H1 (cell line): Measurements from ENCODE around the gene SH3RF3. TPM values are rescaled to one million over a fixed set of nuclear protein-coding genes. Genes with fewer than 3 reads are reported as not detected.

Experiments
- CTCF ChIA-PET: fragments of 300-600 bp; sonication (Branson Sonifier 250); formaldehyde crosslinking; loops from one replicate; lab custom pipeline; 2021; ENCODE audit not compliant: partially characterized antibody; lab: Charles Lee
- POLR2A ChIA-PET: fragments of 300-600 bp; sonication (Branson Sonifier 250); formaldehyde crosslinking; loops from one replicate; lab custom pipeline; 2021; ENCODE audit warnings: inconsistent platforms; ENCODE audit not compliant: partially characterized antibody; lab: Charles Lee
- DNase-seq, 2 experiments: peaks; one replicate each; pipeline versions ENCODE4 v3.0.0 to v3.0.0-alpha.2; 2010 to 2022; ENCODE audit warnings: low spot score in 2 of 2, low read depth in 1 of 2, mixed read lengths in 1 of 2
- FAIRE-seq: peaks from 2 replicates; lab custom pipeline; 2011; peaks lifted over from hg19 to GRCh38; lab: Jason Lieb, UNC
- H2AFZ ChIP-seq: 2 replicates; pipeline ENCODE4 v1.8.1; 2012; ENCODE audit warnings: low read length, inconsistent platforms
- H2AK5ac ChIP-seq: 2 replicates; pipeline ENCODE4 v1.6.1; 2013; ENCODE audit warnings: low read depth, low read length
- H2BK120ac ChIP-seq: replicated peaks from 2 replicates; pipeline ENCODE3; 2013; ENCODE audit warnings: low read depth, low read length, inconsistent platforms
- H2BK12ac ChIP-seq: 2 replicates; pipeline ENCODE4 v1.6.1; 2013; ENCODE audit warnings: low read depth, low read length
- H2BK15ac ChIP-seq: 2 replicates; pipeline ENCODE4 v1.6.1; 2013; ENCODE audit warnings: low read length
- H2BK20ac ChIP-seq: 2 replicates; pipeline ENCODE4 v1.6.1; 2013; ENCODE audit warnings: low read length
- H2BK5ac ChIP-seq: 2 replicates; pipeline ENCODE4 v1.6.1; 2013; ENCODE audit warnings: low read depth, low read length
- H3K14ac ChIP-seq: 2 replicates; pipeline ENCODE4 v1.6.1; 2013; ENCODE audit warnings: inconsistent platforms; ENCODE audit not compliant: insufficient read length
- H3K18ac ChIP-seq: 2 replicates; pipeline ENCODE4 v1.6.1; 2013; ENCODE audit warnings: low read length; ENCODE audit errors: extremely low read depth
- H3K23ac ChIP-seq: 2 replicates; pipeline ENCODE4 v1.6.1; 2013; ENCODE audit warnings: inconsistent platforms; ENCODE audit not compliant: insufficient read length
- H3K23me2 ChIP-seq: 2 replicates; pipeline ENCODE4 v1.6.1; 2013; ENCODE audit warnings: low read depth, low read length
- H3K27ac ChIP-seq: 2 replicates; pipeline ENCODE4 v1.6.1; 2011; ENCODE audit warnings: low read depth, low read length, inconsistent platforms
- H3K27me3 ChIP-seq, 4 experiments: replicated peaks in 1 of 4; 1 replicate in 1 of 4; 2 replicates in 3 of 4; pipeline versions ENCODE4 v1.6.1 to v1.8.1; 2011 to 2013; ENCODE audit warnings: low read length in 3 of 4, mild to moderate bottlenecking in 3 of 4, inconsistent platforms in 2 of 4, mixed read lengths in 2 of 4, moderate library complexity in 1 of 4; ENCODE audit not compliant: control insufficient read depth in 3 of 4, insufficient read depth in 3 of 4; ENCODE audit errors: extremely low read depth in 1 of 4
- H3K36me3 ChIP-seq, 4 experiments: 2 replicates each; pipeline versions ENCODE4 v1.6.1 to v1.8.1; 2011 to 2013; ENCODE audit warnings: mild to moderate bottlenecking in 4 of 4, low read length in 3 of 4, moderate library complexity in 2 of 4, control low read depth in 1 of 4, inconsistent platforms in 1 of 4; ENCODE audit not compliant: insufficient read depth in 4 of 4, control insufficient read depth in 2 of 4
- H3K4ac ChIP-seq: replicated peaks from 2 replicates; pipeline ENCODE3; 2013; ENCODE audit warnings: low read length, low read depth, mixed read lengths, inconsistent platforms; ENCODE audit not compliant: insufficient read length
- H3K4me1 ChIP-seq, 4 experiments: replicated peaks in 1 of 4; 1 replicate in 1 of 4; 2 replicates in 3 of 4; pipeline versions ENCODE4 v1.6.1 to v1.8.1; 2011 to 2013; ENCODE audit warnings: low read length in 3 of 4, inconsistent platforms in 2 of 4, mixed read lengths in 1 of 4; ENCODE audit not compliant: insufficient read depth in 4 of 4, control insufficient read depth in 3 of 4
- H3K4me2 ChIP-seq, 2 experiments: 2 replicates each; pipeline versions ENCODE4 v1.6.1 to v1.8.1; 2011 to 2013; ENCODE audit warnings: low read depth in 2 of 2, low read length in 2 of 2, control low read depth in 1 of 2, inconsistent platforms in 1 of 2, mild to moderate bottlenecking in 1 of 2; ENCODE audit not compliant: insufficient read depth in 1 of 2
- H3K4me3 ChIP-seq, 4 experiments: fragments of 200-600, 300-600 bp in 1 of 4; sonication (generic), shearing (Covaris generic), sonication (Bioruptor Twin) in 1 of 4; 2 replicates each; pipeline versions ENCODE4 v1.5.1 to v1.8.1; 2011 to 2016; ENCODE audit warnings: low read length in 4 of 4, low read depth in 3 of 4, control low read depth in 2 of 4, inconsistent platforms in 2 of 4, mild to moderate bottlenecking in 2 of 4, mixed read lengths in 1 of 4, moderate library complexity in 1 of 4; ENCODE audit not compliant: insufficient read depth in 2 of 4; ENCODE audit errors: extremely low read depth in 1 of 4
- H3K56ac ChIP-seq: replicated peaks from 2 replicates; pipeline ENCODE3; 2013; ENCODE audit warnings: low read depth, mild to moderate bottlenecking, mixed read lengths, low read length, inconsistent platforms; ENCODE audit not compliant: insufficient read length
- H3K79me1 ChIP-seq: 2 replicates; pipeline ENCODE4 v1.6.1; 2013; ENCODE audit warnings: low read depth, low read length, control low read depth
- H3K79me2 ChIP-seq, 2 experiments: 2 replicates each; pipeline versions ENCODE4 v1.6.1 to v1.8.1; 2012 to 2013; ENCODE audit warnings: low read length in 2 of 2, mild to moderate bottlenecking in 2 of 2, inconsistent platforms in 1 of 2; ENCODE audit not compliant: insufficient read depth in 2 of 2, control insufficient read depth in 1 of 2
- H3K9ac ChIP-seq, 4 experiments: replicated peaks in 1 of 4; 1 replicate in 1 of 4; 2 replicates in 3 of 4; pipeline versions ENCODE4 v1.6.1 to v1.8.1; 2011 to 2013; ENCODE audit warnings: low read depth in 3 of 4, low read length in 3 of 4, control low read depth in 2 of 4, mild to moderate bottlenecking in 2 of 4, moderate library complexity in 2 of 4, inconsistent platforms in 1 of 4; ENCODE audit errors: extremely low read depth in 1 of 4
- H3K9me3 ChIP-seq, 2 experiments: 2 replicates each; pipeline versions ENCODE4 v1.6.1 to v1.8.1; 2012 to 2013; ENCODE audit warnings: mild to moderate bottlenecking in 2 of 2, moderate library complexity in 2 of 2, control low read depth in 1 of 2, inconsistent platforms in 1 of 2, low read depth in 1 of 2, low read length in 1 of 2, mixed read lengths in 1 of 2; ENCODE audit not compliant: insufficient read depth in 2 of 2
- H4K20me1 ChIP-seq, 2 experiments: replicated peaks in 1 of 2; 2 replicates each; pipeline versions ENCODE3 to v1.8.1; 2011 to 2013; ENCODE audit warnings: inconsistent platforms in 2 of 2, low read length in 2 of 2, mild to moderate bottlenecking in 1 of 2; ENCODE audit not compliant: insufficient read depth in 2 of 2, control insufficient read depth in 1 of 2
- H4K5ac ChIP-seq: 2 replicates; pipeline ENCODE4 v1.6.1; 2013; ENCODE audit warnings: low read length, low read depth, mixed read lengths, inconsistent platforms; ENCODE audit not compliant: insufficient read length
- H4K8ac ChIP-seq: 2 replicates; pipeline ENCODE4 v1.8.0; 2013; ENCODE audit warnings: mild to moderate bottlenecking, moderate library complexity, low read length, inconsistent platforms; ENCODE audit not compliant: insufficient read depth; ENCODE audit errors: extremely low read depth
- H4K91ac ChIP-seq: replicated peaks from 2 replicates; pipeline ENCODE3; 2013; ENCODE audit warnings: low read length, mixed read lengths, inconsistent platforms; ENCODE audit not compliant: insufficient read length
- CBX5 ChIP-seq: fragments of 300-800, 300-1000 bp; sonication (generic); IDR thresholded peaks from 2 replicates; pipeline ENCODE4 v1.7.1; 2016; ENCODE audit warnings: antibody characterized with exemption, low read length, low read depth
- CEBPB ChIP-seq: IDR thresholded peaks from 2 replicates; pipeline ENCODE4 v1.6.1; 2012; ENCODE audit warnings: low read depth, low read length
- CHD1 ChIP-seq: IDR thresholded peaks from 2 replicates; pipeline ENCODE4 v1.6.1; 2012; ENCODE audit warnings: low read depth, low read length, improper control_type of control experiment
- FOSL1 ChIP-seq: IDR thresholded peaks from 2 replicates; pipeline ENCODE4 v1.6.1; 2011; ENCODE audit warnings: mild to moderate bottlenecking, low read depth, low read length, moderate library complexity; ENCODE audit not compliant: insufficient read depth
- KDM4A ChIP-seq: IDR thresholded peaks from one replicate; pipeline ENCODE4 v1.7.1; 2012; ENCODE audit warnings: low read depth, mild to moderate bottlenecking, moderate library complexity, low read length, inconsistent platforms; ENCODE audit not compliant: severe bottlenecking
- SAP30 ChIP-seq: fragments of 300-600 bp; sonication (generic); IDR thresholded peaks from 2 replicates; pipeline ENCODE4 v1.7.1; 2012; ENCODE audit warnings: low read length, moderate library complexity, mild to moderate bottlenecking, inconsistent platforms; ENCODE audit not compliant: insufficient read depth, insufficient replicate concordance
- SRF ChIP-seq: IDR thresholded peaks from 2 replicates; pipeline ENCODE4 v1.6.1; 2011; ENCODE audit warnings: mild to moderate bottlenecking, low read depth, low read length, moderate library complexity
- TBP ChIP-seq: IDR thresholded peaks from 2 replicates; pipeline ENCODE4 v1.6.1; 2011; ENCODE audit warnings: low read depth, low read length, improper control_type of control experiment
- WGBS, 2 experiments: shearing (Covaris generic) in 1 of 2; methylation state at CpG; one replicate each; pipeline versions ENCODE4 v1.1.6 to v1.1.7; 2013 to 2015; ENCODE audit warnings: low lambda C conversion rate in 2 of 2, mixed read lengths in 2 of 2, inconsistent platforms in 1 of 2, low coverage in 1 of 2, missing lambda C conversion rate in 1 of 2; ENCODE audit not compliant: insufficient replicate concordance in 2 of 2, insufficient coverage in 1 of 2, insufficient read length in 1 of 2; ENCODE audit errors: extremely low coverage in 1 of 2, missing lambda C conversion rate in 1 of 2; 5-methylcytosine and 5-hydroxymethylcytosine counted together
- polyA plus RNA-seq, 7 experiments: library from polyadenylated mRNA; depleted of rRNA in 3 of 7; stranded (reverse) in 5 of 7; unstranded in 2 of 7; fragments of >200 nt in 5 of 7; fragments of 200-250 nt in 2 of 7; gene quantifications; 1 replicate in 5 of 7; 2 replicates in 1 of 7; 4 replicates in 1 of 7; pipeline versions ENCODE4 v1.2.1 to v1.2.3, GENCODE V29; 2011 to 2013; ENCODE audit warnings: missing spikeins in 2 of 7, mixed read lengths in 2 of 7
- total RNA-seq: library from RNA; stranded (reverse); fragmentation: NEBNext Ultra II Directional; extraction: Animal tissue kit (Norgen Biotek cat#: 25700); gene quantifications from 2 replicates; pipeline ENCODE4 v1.2.1, GENCODE V29; 2021

SH3RF3 gene
- total and polyA plus RNA-seq, 2 of the 8 experiments (the other 6 are each of a cell fraction or from before 2014, with no cell fraction given): 0.11 to 0.65 TPM

DNA sequence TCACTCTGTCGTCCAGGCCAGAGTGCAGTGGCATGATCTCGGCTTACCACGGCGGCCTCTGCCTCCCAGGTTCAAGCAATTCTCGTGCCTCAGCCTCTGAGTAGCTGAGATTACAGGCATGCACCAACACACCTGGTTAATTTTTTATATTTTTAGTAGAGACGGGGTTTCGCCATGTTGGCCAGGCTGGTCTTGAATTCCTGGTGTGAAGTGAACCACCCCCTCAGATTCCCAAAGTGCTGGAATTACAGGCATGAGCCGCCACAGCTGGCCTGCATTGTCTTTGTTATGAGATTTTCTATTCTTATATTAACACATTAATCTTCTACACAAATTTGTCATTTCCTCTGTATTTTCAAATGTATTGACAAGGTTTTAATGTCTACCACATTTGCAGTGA, 409.5 kb downstream of the SH3RF3 start:
- no peak overlapping the region for H3K56ac ChIP-seq
- DNase-seq (no peak), FAIRE-seq (no peak)
- no peaks in the 10 kb centered on the region for H3K23me2 ChIP-seq
- no peak overlapping the region for H3K18ac ChIP-seq
- CTCF ChIA-PET: no interaction called here
- H3K14ac ChIP-seq: no peak overlapping the region
- H3K4me3 ChIP-seq: no peak overlapping the region
- no peak overlapping the region for H4K5ac ChIP-seq
- H3K27ac ChIP-seq: no peak overlapping the region
- H3K9me3 ChIP-seq: peaks cover 0 to 9% of the 10 kb centered on the region in 2 experiments; a peak in 2 of 4 replicates
- H2AK5ac ChIP-seq: no peak overlapping the region
- no peaks in the 10 kb centered on the region for H3K36me3 ChIP-seq
- TF ChIP-seq CEBPB: no peak
- no peak for TF ChIP-seq TBP
- TF ChIP-seq CBX5: no peak
- TF ChIP-seq SAP30: no peak
- no peak for TF ChIP-seq SRF
- TF ChIP-seq FOSL1: no peak
- TF ChIP-seq KDM4A: no peak
- TF ChIP-seq CHD1: no peak
- H3K4me1 ChIP-seq: no peaks in the 10 kb centered on the region; a peak in 1 of 7 replicates
- no peak overlapping the region for H2BK12ac ChIP-seq
- no peak overlapping the region for H4K8ac ChIP-seq
- no peaks in the 10 kb centered on the region for H3K79me2 ChIP-seq
- no peak overlapping the region for H2BK15ac ChIP-seq
- POLR2A ChIA-PET: no interaction called here
- H3K9ac ChIP-seq: no peak overlapping the region
- H4K20me1 ChIP-seq: no peaks in the 10 kb centered on the region
- H2BK5ac ChIP-seq: no peak overlapping the region
- H3K27me3 ChIP-seq: no peaks in the 10 kb centered on the region
- H4K91ac ChIP-seq: no peak overlapping the region
- no peak overlapping the region for H2BK120ac ChIP-seq
- no peak overlapping the region for H2BK20ac ChIP-seq
- no peak overlapping the region for H2AFZ ChIP-seq
- 94% methylated on average over 8 of the region's 8 CpGs; no CpG with 5 or more reads in 1 of the 2 experiments for WGBS, 2 experiments
- no peaks in the 10 kb centered on the region for H3K79me1 ChIP-seq
- no peak overlapping the region for H3K4ac ChIP-seq
- H3K23ac ChIP-seq: no peak overlapping the region
- H3K4me2 ChIP-seq: no peak overlapping the region
